Uterus (tissue), 2 donors: Measurements from ENCODE around the gene HOXA1.

Experiments
- POLR2A ChIP-seq, 2 donors: fragments of 450-650 bp; IDR thresholded peaks; one replicate each; pipeline ENCODE4 v1.6.1; 2016; ENCODE audit warnings: antibody characterized with exemption in 2 of 2, mild to moderate bottlenecking in 1 of 2, moderate library complexity in 1 of 2
- TF ChIP-seq, protein P1 (sequence below), 4 experiments: fragments of 200-600 bp in 2 of 4; fragments of 450-650 bp in 2 of 4; sonication (generic) in 2 of 4; IDR thresholded peaks; one replicate each; pipeline ENCODE4 v1.5.1; 2016 to 2019; ENCODE audit warnings: antibody characterized with exemption in 4 of 4, mild to moderate bottlenecking in 2 of 4, moderate library complexity in 1 of 4

DNA sequence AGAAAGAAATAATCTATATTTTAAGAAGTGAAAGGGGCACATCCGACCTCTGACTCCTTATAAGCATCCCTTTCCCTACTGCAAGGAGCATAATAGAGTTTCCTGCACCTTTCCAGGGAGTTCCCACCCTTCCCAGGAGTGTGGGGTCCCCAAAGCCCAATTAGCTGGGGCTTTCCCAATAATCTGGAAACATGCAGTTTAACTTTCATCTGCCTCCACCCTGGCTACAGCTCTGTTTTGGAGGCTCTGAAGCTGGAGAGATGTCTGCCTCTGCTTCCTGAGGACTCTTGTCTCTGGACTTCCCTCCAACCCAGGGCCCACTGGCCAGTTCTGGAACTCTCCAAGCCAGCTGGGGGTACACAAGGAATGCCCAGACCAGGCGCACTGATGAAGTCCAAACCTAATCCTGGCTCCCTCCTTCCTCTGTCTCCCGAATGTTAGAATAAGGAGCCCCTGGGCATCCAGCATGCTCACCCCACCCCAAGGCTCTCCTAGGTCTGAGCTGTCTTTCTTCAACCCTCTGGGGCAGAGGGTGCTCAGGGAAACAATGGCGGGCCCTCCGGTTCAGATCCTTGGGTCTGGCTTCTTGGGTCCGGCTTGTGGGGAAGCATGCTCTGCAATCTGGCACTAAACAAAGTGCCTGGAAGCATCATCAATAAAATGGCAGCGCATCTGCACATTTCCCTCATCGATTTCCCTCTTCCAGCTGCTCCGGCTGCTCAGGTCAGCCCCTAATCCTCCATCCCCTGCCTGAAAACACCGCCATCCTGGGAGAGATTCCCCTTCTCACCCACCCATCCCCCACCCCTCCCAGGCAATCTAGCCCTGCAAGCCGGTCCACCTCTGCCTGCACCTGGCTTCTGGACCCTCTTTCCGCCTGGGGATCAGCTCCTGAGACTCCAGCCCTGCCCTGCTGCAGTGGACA lies 21.4 kb upstream of the HOXA1 start:
- TF ChIP-seq, protein P1, sequence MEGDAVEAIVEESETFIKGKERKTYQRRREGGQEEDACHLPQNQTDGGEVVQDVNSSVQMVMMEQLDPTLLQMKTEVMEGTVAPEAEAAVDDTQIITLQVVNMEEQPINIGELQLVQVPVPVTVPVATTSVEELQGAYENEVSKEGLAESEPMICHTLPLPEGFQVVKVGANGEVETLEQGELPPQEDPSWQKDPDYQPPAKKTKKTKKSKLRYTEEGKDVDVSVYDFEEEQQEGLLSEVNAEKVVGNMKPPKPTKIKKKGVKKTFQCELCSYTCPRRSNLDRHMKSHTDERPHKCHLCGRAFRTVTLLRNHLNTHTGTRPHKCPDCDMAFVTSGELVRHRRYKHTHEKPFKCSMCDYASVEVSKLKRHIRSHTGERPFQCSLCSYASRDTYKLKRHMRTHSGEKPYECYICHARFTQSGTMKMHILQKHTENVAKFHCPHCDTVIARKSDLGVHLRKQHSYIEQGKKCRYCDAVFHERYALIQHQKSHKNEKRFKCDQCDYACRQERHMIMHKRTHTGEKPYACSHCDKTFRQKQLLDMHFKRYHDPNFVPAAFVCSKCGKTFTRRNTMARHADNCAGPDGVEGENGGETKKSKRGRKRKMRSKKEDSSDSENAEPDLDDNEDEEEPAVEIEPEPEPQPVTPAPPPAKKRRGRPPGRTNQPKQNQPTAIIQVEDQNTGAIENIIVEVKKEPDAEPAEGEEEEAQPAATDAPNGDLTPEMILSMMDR (IDR thresholded peaks at IDR 0.05), result no peak
- TF ChIP-seq POLR2A (IDR thresholded peaks at IDR 0.05), result no peak
